ENCODE results near the gene WNT9A. TPM values are rescaled to one million over a fixed set of nuclear protein-coding genes. Genes with fewer than 3 reads are reported as not detected.

WNT9A gene
- total and polyA plus RNA-seq, 2 of the 4 experiments (the other 2 are of a cell fraction) = 0.18 to 0.36 TPM

DNA sequence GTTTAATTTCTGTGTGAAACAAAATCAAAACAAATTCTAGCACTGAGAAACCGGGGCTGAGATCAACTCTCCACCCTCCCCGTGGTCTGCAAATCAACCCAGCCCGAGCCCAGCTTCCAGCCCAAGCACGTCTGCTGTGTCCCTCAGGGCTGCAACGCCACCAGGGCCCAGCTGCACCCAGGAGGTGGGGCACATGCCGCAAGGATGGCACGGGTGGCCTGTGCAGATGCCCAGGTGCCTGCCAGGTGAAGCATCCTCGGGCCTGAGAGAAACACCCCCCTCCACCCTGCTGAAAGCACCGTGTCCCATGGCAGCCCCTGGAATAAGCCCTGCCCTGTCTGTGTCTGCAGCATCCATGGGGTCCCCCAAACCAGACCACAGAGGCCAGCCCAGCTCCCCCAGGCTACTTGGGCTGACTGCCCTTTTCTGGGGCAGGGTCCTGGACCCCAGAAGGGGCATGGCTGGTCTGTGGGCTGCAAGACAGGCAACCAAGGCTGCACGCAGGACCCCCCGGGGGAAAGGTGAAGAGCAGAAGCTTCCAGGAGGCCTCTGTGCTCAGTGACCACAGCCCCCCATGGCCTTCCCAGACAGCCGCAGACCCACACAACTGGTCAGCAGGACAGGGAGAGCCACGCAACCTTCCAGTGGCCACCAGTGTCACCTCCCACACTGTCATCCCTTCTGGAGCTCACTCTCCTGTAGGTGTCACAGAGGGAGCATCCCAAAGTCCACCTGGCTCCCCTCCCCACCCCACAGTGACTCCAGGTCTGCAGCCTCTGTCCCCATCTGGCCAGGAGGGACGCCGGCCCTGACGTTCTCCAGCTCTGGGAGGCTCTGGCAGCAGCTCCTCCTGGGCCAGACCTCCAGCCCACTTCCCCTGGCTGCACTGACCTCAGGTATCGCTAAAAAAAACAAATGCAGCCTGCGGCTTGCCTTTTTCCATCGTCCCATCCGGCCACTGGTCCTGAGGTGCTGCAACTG, 7.7 kb downstream of the WNT9A start:
- Histone ChIP-seq H2BK5ac (ENCODE audit: low read depth, low read length, poor library complexity, severe bottlenecking) (no peak overlapping the region), H2AK5ac (ENCODE audit: low read depth, low read length) (no peak overlapping the region), H2AFZ (replicated peaks; ENCODE audit: low read length, poor library complexity) (no peak overlapping the region), H3K56ac (ENCODE audit: extremely low read depth, insufficient read depth, low read length) (no peak overlapping the region), H3K27me3 (ENCODE audit: control insufficient read depth, insufficient read depth, low read length) (no peaks in the 10 kb centered on the region; the same call in 1 of the 2 replicates), H3K27ac (ENCODE audit: insufficient read depth, low read length) (no peak overlapping the region), H2AK9ac (replicated peaks; ENCODE audit: low read depth, low read length, poor library complexity) (no peak overlapping the region), H3K36me3 (ENCODE audit: control insufficient read depth, insufficient read depth, low read length) (no peaks in the 10 kb centered on the region), H3K9me1 (ENCODE audit: insufficient read depth, low read length) (no peaks in the 10 kb centered on the region), H3K4me1 (ENCODE audit: control insufficient read depth, insufficient read depth, low read length) (no peaks in the 10 kb centered on the region), H2BK15ac (ENCODE audit: low read depth, low read length) (no peak overlapping the region), H3K18ac (ENCODE audit: low read depth, low read length) (no peak overlapping the region), H2BK20ac (ENCODE audit: low read depth, low read length) (no peak overlapping the region), H3K4ac (ENCODE audit: low read depth, low read length) (no peak overlapping the region), H2BK120ac (ENCODE audit: low read depth, low read length) (no peak overlapping the region), H3K4me3 (ENCODE audit: insufficient read depth, low read depth, low read length) (no peak overlapping the region), H4K8ac (ENCODE audit: low read depth in 2 of 2, low read length in 2 of 2) (no peak overlapping the region), H3K23ac (ENCODE audit: low read depth, low read length) (no peak overlapping the region), H4K5ac (ENCODE audit: low read depth, low read length) (no peak overlapping the region), H4K91ac (ENCODE audit: insufficient read depth, low read depth, low read length) (no peak overlapping the region), H3K14ac (replicated peaks; ENCODE audit: low read depth, low read length) (no peak overlapping the region), H3K79me1 (ENCODE audit: low read depth in 1 of 2, low read length in 2 of 2) (no peaks in the 10 kb centered on the region), H4K20me1 (ENCODE audit: insufficient read depth, low read length) (no peaks in the 10 kb centered on the region), H3K9ac (ENCODE audit: low read depth, low read length) (no peak overlapping the region), H3K9me3 (ENCODE audit: control insufficient read depth, insufficient read depth, low read length) (peaks cover 10% of the 10 kb centered on the region; the same call in 1 of the 2 replicates), H3K4me2 (ENCODE audit: low read depth, low read length) (no peak overlapping the region)
- intact Hi-C loops (cut with micrococcal nuclease) = loop anchor here (10.0 kb wide), 1 partner anchor 395 kb away; no protein-coding TSS in a partner anchor
- BruUV-seq (replicated peaks) = no TSS peak
- in situ Hi-C loops (cut with MboI; ENCODE audit: low sequenced_read_pairs) = loop anchor here (25.0 kb wide), 1 partner anchor 453 kb away; no protein-coding TSS in a partner anchor
- WGBS, 2 experiments (ENCODE audit: extremely low coverage in 2 of 2, insufficient read length in 1 of 2) = 77% methylated on average over 10 of the region's 20 CpGs; no CpG with 5 or more reads in 1 of the 2 experiments
- DNase-seq (no peak), ATAC-seq (ENCODE audit: low read depth) (no peak)
- TF ChIP-seq ELK1 (IDR thresholded peaks at IDR 0.05; ENCODE audit: borderline replicate concordance, low read depth, low read length) (no peak), POLR2A (IDR thresholded peaks at IDR 0.05; ENCODE audit: low read depth, low read length) (no peak), RCOR1 (IDR thresholded peaks at IDR 0.05; ENCODE audit: insufficient replicate concordance, low read length) (no peak), SMC3 (IDR thresholded peaks at IDR 0.05; ENCODE audit: low read depth, low read length) (no peak), NFE2L2 (IDR thresholded peaks at IDR 0.05; ENCODE audit: low read depth, low read length) (no peak), MAZ (IDR thresholded peaks at IDR 0.05; ENCODE audit: borderline replicate concordance, low read depth, low read length) (no peak), BHLHE40 (IDR thresholded peaks at IDR 0.05; ENCODE audit: low read depth, low read length) (no peak)
- TF ChIP-seq, protein P1, sequence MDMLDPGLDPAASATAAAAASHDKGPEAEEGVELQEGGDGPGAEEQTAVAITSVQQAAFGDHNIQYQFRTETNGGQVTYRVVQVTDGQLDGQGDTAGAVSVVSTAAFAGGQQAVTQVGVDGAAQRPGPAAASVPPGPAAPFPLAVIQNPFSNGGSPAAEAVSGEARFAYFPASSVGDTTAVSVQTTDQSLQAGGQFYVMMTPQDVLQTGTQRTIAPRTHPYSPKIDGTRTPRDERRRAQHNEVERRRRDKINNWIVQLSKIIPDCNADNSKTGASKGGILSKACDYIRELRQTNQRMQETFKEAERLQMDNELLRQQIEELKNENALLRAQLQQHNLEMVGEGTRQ (IDR thresholded peaks at IDR 0.05; ENCODE audit: low read depth, low read length) = no peak
- dilution Hi-C loops (cut with HindIII; ENCODE audit: low sequenced_read_pairs, unreplicated experiment) = no loop called here
- ChIA-PET POLR2A (ENCODE audit: unreplicated experiment) (no interaction called here), CTCF (no interaction called here)
